ENCODE results near the gene FAM53B.

The FAM53B gene

GRCh38 chr10:124601016-124601415, 143.2 kb downstream of the FAM53B start:
- no peak for DNase-seq (ENCODE audit: low read depth in 2 of 2)
- no peak overlapping the region for H3K4me3 ChIP-seq (replicated peaks in 1 of 2; ENCODE audit: low read depth in 2 of 2, low read length in 2 of 2)
- no peak for TF ChIP-seq CTCF (IDR thresholded peaks at IDR 0.05; ENCODE audit: low read depth, low read length)

- no peak for TF ChIP-seq CTCF (IDR thresholded peaks at IDR 0.05; ENCODE audit: low read depth, low read length)
- no peak overlapping the region for H3K4me3 ChIP-seq (replicated peaks in 1 of 2; ENCODE audit: low read depth in 2 of 2, low read length in 2 of 2)
- DNase-seq (ENCODE audit: low read depth in 2 of 2) = no peak
Observed at GRCh38 chr10:124600051-124600880, 143.9 kb downstream of the FAM53B start.

- no peak for DNase-seq (ENCODE audit: low read depth in 2 of 2)
- TF ChIP-seq CTCF (IDR thresholded peaks at IDR 0.05; ENCODE audit: low read depth, low read length) = no peak
Observed at GRCh38 chr10:124599588-124600050, 144.6 kb downstream of the FAM53B start.

GRCh38 chr10:124598773-124599587, 145.2 kb downstream of the FAM53B start:
- H3K4me3 ChIP-seq (replicated peaks in 1 of 2; ENCODE audit: low read depth in 2 of 2, low read length in 2 of 2) = no peak overlapping the region
- no peak for DNase-seq (ENCODE audit: low read depth in 2 of 2)
- no peak for TF ChIP-seq CTCF (IDR thresholded peaks at IDR 0.05; ENCODE audit: low read depth, low read length)

More at GRCh38 chr10:124599588-124600050, 144.6 kb downstream of the FAM53B start:
- no peak overlapping the region for H3K4me3 ChIP-seq (replicated peaks in 1 of 2; ENCODE audit: low read depth in 2 of 2, low read length in 2 of 2)

- DNase-seq (ENCODE audit: low read depth in 2 of 2) = no peak
- no peak for TF ChIP-seq CTCF (IDR thresholded peaks at IDR 0.05; ENCODE audit: low read depth, low read length)
- no peak overlapping the region for H3K4me3 ChIP-seq (replicated peaks in 1 of 2; ENCODE audit: low read depth in 2 of 2, low read length in 2 of 2)
Observed at GRCh38 chr10:124598196-124598595, 146.0 kb downstream of the FAM53B start.

- no peak overlapping the region for H3K4me3 ChIP-seq (replicated peaks in 1 of 2; ENCODE audit: low read depth in 2 of 2, low read length in 2 of 2)
- TF ChIP-seq CTCF (IDR thresholded peaks at IDR 0.05; ENCODE audit: low read depth, low read length) = no peak
- no peak for DNase-seq (ENCODE audit: low read depth in 2 of 2)
Observed at GRCh38 chr10:124597846-124598165, 146.4 kb downstream of the FAM53B start.
